EL (cell line): ENCODE data around the gene CDKN3.
"Not testable (repeated sequence)": the region's sequence is repeated elsewhere in the genome, so short reads cannot be mapped to it uniquely, and the experiment has no call there.

ENCODE experiments used
- DNase-seq: peaks from one replicate; pipeline ENCODE4 v3.0.0-alpha.2; 2016

The CDKN3 gene

DNA sequence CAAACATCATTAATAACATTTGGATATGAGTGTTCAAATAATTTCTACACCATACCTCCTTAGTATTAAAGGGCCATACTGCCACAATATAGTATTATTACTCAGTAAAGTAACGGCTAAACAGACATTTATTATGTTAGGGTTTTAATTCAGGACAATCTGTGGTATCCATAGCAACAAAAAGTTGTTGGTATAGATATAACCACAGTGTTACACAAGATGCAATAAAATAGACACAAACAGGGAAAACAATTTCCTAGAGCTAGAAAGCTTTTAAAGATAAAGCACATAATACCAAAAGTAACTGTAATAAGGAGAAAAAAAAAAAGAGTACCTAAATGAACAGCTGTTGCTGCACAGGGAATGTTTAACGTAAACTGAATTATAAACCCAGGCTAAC lies 28.3 kb downstream of the CDKN3 start:
- no peak for DNase-seq

- no peak for DNase-seq
Measured at GRCh38 chr14:54425537-54426274, 28.9 kb downstream of the CDKN3 start.

GRCh38 chr14:54427871-54428270 lies 31.1 kb downstream of the CDKN3 start:
- DNase-seq: no peak

GRCh38 chr14:54428527-54428926 lies 31.7 kb downstream of the CDKN3 start:
- no peak for DNase-seq

DNA sequence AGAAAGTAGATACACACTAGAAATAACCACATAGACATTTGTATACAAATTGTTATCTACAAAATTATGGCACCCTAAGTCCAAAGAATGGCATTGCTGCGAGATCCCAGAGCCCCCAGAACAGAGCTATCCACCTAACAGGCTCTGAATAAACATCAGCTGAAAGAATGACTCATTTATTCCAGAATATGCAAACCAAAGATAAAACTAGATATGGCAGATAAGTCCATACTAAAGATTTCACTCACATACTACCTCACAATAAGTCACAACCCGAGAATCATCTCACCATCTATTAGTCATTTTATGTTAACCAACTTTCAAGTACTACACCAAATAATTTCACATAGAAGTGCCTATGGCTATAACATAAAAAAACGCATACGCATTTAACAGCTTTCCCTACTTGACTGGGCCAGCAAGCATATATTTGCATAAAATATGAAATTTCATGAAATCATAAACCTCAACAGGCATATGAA lies 38.7 kb downstream of the CDKN3 start:
- peak; percentile 83 for DNase-seq

GRCh38 chr14:54437954-54438353 lies 41.1 kb downstream of the CDKN3 start:
- not testable (repeated sequence) for DNase-seq

DNA sequence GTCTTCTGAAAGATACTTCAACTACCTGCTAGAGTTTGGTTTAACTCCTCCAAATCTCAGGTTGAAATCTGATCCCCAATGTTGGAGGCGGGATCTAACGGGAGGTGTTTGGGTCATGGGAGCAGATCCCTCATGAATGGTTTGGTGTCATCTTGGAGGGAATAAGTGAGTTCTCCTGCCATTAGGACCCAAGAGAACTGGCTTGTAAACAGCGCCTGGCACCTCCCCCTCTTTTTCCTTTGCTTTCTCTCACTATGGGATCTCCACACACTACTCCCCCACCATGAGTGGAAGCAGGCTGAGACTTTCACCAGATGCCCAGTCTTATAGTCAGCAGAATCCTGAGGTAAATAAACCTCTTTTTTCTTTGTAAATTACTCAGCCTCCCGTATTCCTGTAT lies 41.9 kb downstream of the CDKN3 start:
- peak; percentile 7 for DNase-seq

DNA sequence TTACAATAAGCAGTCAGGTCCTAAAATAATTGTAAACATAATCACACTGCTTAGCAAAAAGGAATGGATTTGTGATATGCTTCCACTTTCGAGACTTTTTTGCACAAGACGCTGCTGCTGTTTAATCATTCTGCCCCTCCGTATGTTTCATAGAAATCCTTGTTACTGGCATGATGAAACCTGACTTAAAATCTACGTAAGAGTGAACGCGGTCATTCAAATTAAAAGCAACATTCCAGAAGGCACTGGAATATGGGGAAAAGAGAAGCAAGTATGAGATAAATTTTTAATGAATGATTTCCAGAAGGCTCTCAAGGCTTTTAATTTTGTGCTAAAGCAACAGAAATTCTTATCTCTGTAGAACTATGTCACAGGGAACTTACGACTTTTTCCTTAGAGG lies 43.2 kb downstream of the CDKN3 start:
- DNase-seq: peak; percentile 21

- DNase-seq: peak; percentile 10
Measured at GRCh38 chr14:54440476-54440872, 43.7 kb downstream of the CDKN3 start.

- peak; percentile 92 for DNase-seq
Measured at GRCh38 chr14:54440873-54441868, 44.4 kb downstream of the CDKN3 start, which contains the start of gene CNIH1. Gene CNIH1, minus strand, starts transcription at chr14:54441374. Its CDS starts 47 bp downstream, at chr14:54441327.

GRCh38 chr14:54442961-54443360 lies 46.2 kb downstream of the CDKN3 start:
- DNase-seq: not testable (repeated sequence)

DNA sequence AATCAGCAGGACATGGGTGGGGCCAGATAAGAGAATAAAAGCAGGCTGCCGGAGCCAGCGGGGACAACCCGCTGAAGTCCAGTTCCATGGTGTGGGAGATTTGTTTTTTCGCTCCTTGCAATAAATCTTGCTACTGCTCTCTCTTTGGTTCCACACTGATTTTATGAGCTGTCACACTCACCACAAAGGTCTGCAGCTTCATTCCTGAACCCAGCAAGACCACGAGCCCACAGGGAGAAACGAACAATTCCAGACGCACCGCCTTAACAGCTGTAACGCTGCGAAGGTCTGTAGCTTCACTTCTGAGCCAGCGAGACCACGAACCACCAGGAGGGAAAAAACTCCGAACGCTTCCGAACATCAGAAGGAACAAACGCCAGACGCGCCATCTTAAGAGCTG lies 47.2 kb downstream of the CDKN3 start:
- no peak for DNase-seq

GRCh38 chr14:54444681-54445080 lies 47.9 kb downstream of the CDKN3 start:
- no peak for DNase-seq

DNA sequence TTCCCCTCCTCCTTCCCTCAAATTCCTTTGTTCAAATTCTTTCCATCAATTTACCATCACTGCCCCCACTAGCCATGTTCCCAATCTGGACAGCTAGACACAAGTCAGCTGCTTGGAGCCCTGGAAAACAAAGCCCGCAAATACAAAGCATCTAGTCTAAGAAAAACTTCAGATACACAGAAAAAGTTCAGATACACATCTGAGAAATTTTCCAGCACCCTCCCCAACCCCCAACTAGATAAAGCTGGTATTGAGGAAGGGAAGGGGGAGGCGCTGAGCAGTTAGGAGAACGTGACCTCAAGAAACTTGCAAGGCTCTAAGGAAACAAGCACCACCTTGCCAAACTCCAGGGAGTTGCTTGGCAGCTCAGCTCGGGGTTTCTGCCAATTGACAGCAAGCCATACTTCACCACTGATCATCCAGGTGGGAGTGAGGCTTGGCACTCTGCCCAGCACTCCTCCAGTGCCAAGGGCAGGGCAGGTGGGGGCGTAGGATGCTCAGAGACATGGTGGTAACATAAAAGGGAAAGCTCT lies 49.4 kb downstream of the CDKN3 start:
- DNase-seq: no peak

DNA sequence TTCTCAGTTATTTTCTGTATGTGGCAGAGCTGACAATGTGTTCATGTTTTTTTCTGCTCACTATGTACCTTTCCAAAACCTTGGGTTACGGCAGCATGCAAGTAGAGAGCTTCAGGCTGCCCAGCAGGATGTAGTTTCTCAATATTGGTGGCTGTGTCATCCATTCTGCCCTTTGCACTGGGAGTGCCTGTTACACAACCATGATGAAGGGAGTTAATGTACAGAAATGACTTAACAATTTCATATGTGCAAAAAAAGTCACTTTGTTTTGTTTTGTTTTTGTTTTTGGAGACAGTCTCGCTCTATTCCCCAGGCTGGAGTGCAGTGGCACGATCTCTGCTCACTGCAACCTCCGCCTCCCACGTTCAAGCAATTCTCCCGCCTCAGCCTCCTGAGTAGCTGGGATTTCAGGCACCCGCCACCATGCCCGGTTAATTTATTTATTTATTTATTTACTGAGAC lies 50.5 kb downstream of the CDKN3 start:
- peak; percentile 21 for DNase-seq

DNA sequence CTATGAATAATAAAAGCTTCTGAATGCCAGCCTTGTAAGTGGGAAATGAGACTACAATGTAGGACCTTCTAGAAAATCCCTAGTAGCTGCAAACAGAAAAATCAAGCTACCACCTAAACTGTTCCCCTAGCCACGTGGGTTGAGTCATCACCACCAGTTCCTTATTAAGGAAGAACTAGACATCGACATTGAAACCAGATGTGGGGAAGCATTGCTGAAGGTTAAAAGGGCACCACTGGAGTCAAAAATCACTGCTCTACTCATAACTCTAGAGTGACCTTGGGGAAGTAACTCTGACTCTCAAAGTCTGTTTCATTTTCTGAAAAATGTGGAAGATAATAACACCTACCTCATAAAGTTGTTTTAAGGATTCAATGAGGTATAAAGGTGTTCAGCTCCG lies 53.7 kb downstream of the CDKN3 start:
- DNase-seq: peak; percentile 68

GRCh38 chr14:54451121-54451601 lies 54.4 kb downstream of the CDKN3 start:
- DNase-seq: no peak

DNA sequence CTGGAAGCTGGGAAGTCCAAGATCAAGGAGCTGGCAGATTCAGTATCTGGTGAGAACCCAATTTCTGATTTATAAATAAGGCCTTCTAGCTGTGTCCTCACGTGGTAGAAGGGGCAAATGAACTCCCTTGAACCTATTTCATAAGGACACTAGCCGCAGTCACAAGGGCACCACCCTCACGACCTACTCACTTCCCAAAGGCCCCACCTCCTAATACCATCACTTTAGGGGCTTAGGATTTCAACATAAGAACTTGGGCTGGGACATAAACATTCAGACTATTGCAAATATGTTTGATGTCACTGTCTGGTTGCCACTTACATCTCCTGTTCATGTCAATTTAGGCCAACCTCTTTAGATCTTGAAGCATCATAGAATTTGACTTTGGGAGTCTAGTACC lies 55.2 kb downstream of the CDKN3 start:
- no peak for DNase-seq

DNA sequence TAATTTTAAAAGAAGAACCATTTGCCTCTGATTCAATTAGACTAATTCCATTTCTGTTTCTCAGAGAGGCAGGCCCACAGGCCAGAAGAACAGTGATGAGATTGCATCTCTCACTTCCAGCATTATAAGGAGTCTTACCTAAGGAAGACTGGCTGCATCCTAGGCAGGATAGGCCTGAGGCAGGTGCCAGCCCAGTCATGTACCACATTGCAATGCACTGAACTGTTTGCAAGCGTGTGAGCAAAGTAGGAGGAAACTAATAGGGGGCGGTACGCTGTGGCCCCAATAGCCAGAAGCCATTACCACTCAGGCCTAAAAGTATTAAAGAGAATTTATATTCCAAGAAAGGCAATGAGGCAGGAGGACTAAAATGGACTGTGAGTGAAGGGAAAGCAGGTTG lies 56.4 kb downstream of the CDKN3 start:
- DNase-seq: no peak

DNA sequence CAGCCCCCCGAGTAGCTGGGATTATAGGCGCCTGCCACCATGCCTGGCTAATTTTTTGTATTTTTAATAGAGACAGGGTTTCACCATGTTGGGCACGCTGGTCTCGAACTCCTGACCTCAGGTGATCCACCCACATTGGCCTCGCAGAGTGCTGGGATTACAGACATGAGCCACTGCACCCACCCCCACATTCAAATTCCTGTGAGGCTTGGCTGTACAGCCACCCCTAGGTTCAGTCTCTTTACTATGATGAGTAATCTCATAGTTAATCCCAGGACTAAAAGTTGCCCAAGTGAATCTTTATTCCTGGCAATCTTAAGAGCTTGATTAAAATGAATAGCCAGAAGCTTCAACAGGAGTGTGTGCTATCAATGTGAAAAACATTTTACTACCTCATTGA lies 57.2 kb downstream of the CDKN3 start:
- DNase-seq: peak; percentile 45

- no peak for DNase-seq
Measured at GRCh38 chr14:54455363-54455762, 58.6 kb downstream of the CDKN3 start.

DNA sequence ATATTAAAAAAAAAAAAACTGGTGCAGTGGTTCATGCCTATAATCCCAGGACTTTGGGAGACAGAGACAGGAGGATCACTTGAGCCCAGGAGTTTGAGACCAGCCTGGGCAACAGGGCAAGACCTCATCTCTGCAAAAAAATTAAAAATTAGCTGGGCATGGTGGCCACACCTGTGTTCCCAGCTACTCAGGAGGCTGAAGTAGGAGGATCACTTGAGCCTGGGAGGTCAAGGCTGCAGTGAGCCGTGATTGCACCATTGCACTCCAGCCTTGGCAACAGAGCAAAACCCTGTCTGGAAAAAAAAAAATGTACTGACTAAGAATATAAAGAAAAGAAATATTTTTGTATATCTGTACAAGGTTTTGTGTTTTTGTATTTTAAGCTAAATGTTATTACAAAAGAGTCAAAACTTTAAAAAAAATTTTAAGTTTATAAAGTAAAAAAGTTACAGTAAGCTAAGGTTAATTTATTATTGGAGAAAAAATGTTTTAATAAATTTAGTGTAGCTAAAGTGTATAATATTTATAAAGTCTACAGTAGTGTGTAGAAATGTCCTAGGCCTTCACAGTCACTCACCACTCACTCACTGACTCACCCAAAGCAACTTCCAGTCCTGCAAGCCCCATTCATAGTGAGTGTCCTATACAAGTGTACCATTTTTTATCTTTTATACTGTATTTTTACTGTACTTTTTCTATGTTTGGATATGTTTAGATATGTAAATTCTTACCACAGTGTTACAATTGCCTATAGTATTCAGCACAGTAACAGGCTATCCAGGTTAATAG lies 60.2 kb downstream of the CDKN3 start:
- not testable (repeated sequence) for DNase-seq
